GM12878 (cell line): ENCODE results near the gene RAPGEF1. TPM values are rescaled to one million over a fixed set of nuclear protein-coding genes. Genes with fewer than 3 reads are reported as not detected.
"Not testable (repeated sequence)": the region's sequence is repeated elsewhere in the genome, so short reads cannot be mapped to it uniquely, and the experiment has no call there.

Source experiments
- ATAC-seq: fragments of 200-7000 bp; cut with Tn5 transposase; 3 replicates; pipeline ENCODE4 v1.9.1; 2020; ENCODE audit warnings: mild to moderate bottlenecking, moderate library complexity
- BruUV-seq: library from RNA; stranded (reverse); fragments of 400-500 nt; replicated peaks from 2 replicates; lab custom pipeline; 2021; lab: Mats Ljungman, UMichigan
- CTCF ChIA-PET: fragments of 300-600 bp; sonication (Branson Sonifier 250); formaldehyde crosslinking; extraction: SDS; loops from one replicate; lab custom pipeline; 2021; ENCODE audit warnings: inconsistent platforms; lab: Yijun Ruan, JAX
- POLR2A ChIA-PET: fragments of 350-600 bp; formaldehyde crosslinking; extraction: SDS; loops from one replicate; lab custom pipeline; 2021; ENCODE audit warnings: inconsistent platforms; lab: Charles Lee
- RAD21 ChIA-PET: fragments of 300-600 bp; sonication (Branson Sonifier 250); formaldehyde crosslinking; loops from one replicate; lab custom pipeline; 2023; ENCODE audit warnings: antibody characterized with exemption; ENCODE audit not compliant: unreplicated experiment; lab: Charles Lee
- SMC1A ChIA-PET: fragments of 300-600 bp; sonication (Branson Sonifier 250); formaldehyde crosslinking; loops from one replicate; lab custom pipeline; 2023; ENCODE audit not compliant: unreplicated experiment, uncharacterized antibody; lab: Charles Lee
- DNase-seq: peaks from one replicate; pipeline ENCODE4 v3.0.0-alpha.2; 2011; ENCODE audit warnings: low read depth, low spot score
- FAIRE-seq: peaks from 3 replicates; lab custom pipeline; 2011; peaks lifted over from hg19 to GRCh38; lab: Jason Lieb, UNC
- H2AFZ ChIP-seq: 2 replicates; pipeline ENCODE4 v1.6.0; 2011; ENCODE audit warnings: low read depth, low read length, control low read depth; ENCODE audit not compliant: control insufficient read depth
- H3K27ac ChIP-seq: 2 replicates; pipeline ENCODE4 v1.5.1; 2011; ENCODE audit warnings: control low read depth; ENCODE audit not compliant: control insufficient read depth, insufficient read depth
- H3K27me3 ChIP-seq, 2 experiments: replicated peaks in 1 of 2; 2 replicates each; pipeline versions ENCODE4 v1.6.0 to v1.6.1; 2011; ENCODE audit warnings: low read length in 1 of 2; ENCODE audit not compliant: control insufficient read depth in 2 of 2, insufficient read depth in 2 of 2
- H3K36me3 ChIP-seq, 2 experiments: 2 replicates each; pipeline ENCODE4 v1.5.1; 2011; ENCODE audit warnings: low read length in 1 of 2; ENCODE audit not compliant: control insufficient read depth in 2 of 2, insufficient read depth in 2 of 2
- H3K4me1 ChIP-seq: 2 replicates; pipeline ENCODE4 v1.6.1; 2011; ENCODE audit warnings: mild to moderate bottlenecking, low read length, moderate library complexity, mixed read lengths; ENCODE audit not compliant: control insufficient read depth, insufficient read depth
- H3K4me2 ChIP-seq: 2 replicates; pipeline ENCODE4 v1.6.0; 2011; ENCODE audit warnings: control low read depth; ENCODE audit not compliant: control insufficient read depth, insufficient read depth
- H3K4me3 ChIP-seq: fragments of 200-600 bp; sonication (generic); 2 replicates; pipeline ENCODE4 v1.5.1; 2016
- H3K79me2 ChIP-seq: 2 replicates; pipeline ENCODE4 v1.6.0; 2011; ENCODE audit warnings: low read length; ENCODE audit not compliant: control insufficient read depth, insufficient read depth
- H3K9ac ChIP-seq: 2 replicates; pipeline ENCODE4 v1.8.0; 2011; ENCODE audit warnings: low read length, control low read depth, mixed read lengths; ENCODE audit not compliant: control insufficient read depth, insufficient read depth
- H3K9me3 ChIP-seq: replicated peaks from 3 replicates; pipeline ENCODE4 v1.5.1; 2011; ENCODE audit warnings: mild to moderate bottlenecking, low read length; ENCODE audit not compliant: control insufficient read depth, insufficient read depth
- H4K20me1 ChIP-seq: 2 replicates; pipeline ENCODE4 v1.6.0; 2011; ENCODE audit not compliant: control insufficient read depth, insufficient read depth
- BCL3 ChIP-seq: IDR thresholded peaks from 2 replicates; pipeline ENCODE4 v1.6.1; 2011; ENCODE audit warnings: borderline replicate concordance, low read depth, mild to moderate bottlenecking, moderate library complexity, low read length; ENCODE audit not compliant: insufficient read depth, poor library complexity, severe bottlenecking
- CHD1 ChIP-seq: IDR thresholded peaks from 2 replicates; pipeline ENCODE4 v1.6.1; 2012; ENCODE audit warnings: low read depth, low read length, improper control_type of control experiment
- ESRRA ChIP-seq: IDR thresholded peaks from 2 replicates; pipeline ENCODE4 v1.6.1; 2012; ENCODE audit warnings: mild to moderate bottlenecking, low read length, improper control_type of control experiment
- SREBF2 ChIP-seq: IDR thresholded peaks from 2 replicates; pipeline ENCODE4 v1.6.1; 2012; ENCODE audit warnings: mild to moderate bottlenecking, low read length
- WGBS: methylation state at CpG from one replicate; pipeline ENCODE4 v1.1.6; 2016; ENCODE audit warnings: low lambda C conversion rate; ENCODE audit not compliant: insufficient replicate concordance, insufficient coverage; ENCODE audit errors: missing lambda C conversion rate; 5-methylcytosine and 5-hydroxymethylcytosine counted together
- in situ Hi-C: fragments of 300-500 bp; cut with MboI; formaldehyde crosslinking; loops from 9 replicates; pipeline ENCODE4 v1.14.3; 2018; ENCODE audit warnings: mixed read lengths
- intact Hi-C: fragments of 100-400 bp; cut with micrococcal nuclease; formaldehyde crosslinking; loops from one replicate; pipeline ENCODE4 v1.14.2; 2022; ENCODE audit not compliant: unreplicated experiment
- polyA plus RNA-seq, 11 experiments: library from polyadenylated mRNA; depleted of rRNA in 4 of 11; unstranded in 6 of 11; stranded (reverse) in 5 of 11; fragments of >200 nt; fragmentation: Nextera tagmentation in 4 of 11; fragmentation: Illumina TruSeq in 1 of 11; extraction: Ambion mirVana in 4 of 11; extraction: Trizol in 1 of 11; gene quantifications; 1 replicate in 1 of 11; 2 replicates in 10 of 11; pipeline versions ENCODE4 v1.2.1 to v1.2.3, GENCODE V29; 2011 to 2016; ENCODE audit warnings: inconsistent platforms in 2 of 11, missing spikeins in 2 of 11, low read depth in 1 of 11
- total RNA-seq, 4 experiments: library from RNA; depleted of rRNA in 3 of 4; stranded (reverse); fragments of >200 nt in 3 of 4; fragmentation: Illumina TruSeq in 1 of 4; extraction: Trizol in 1 of 4; gene quantifications; 2 replicates each; pipeline versions ENCODE4 v1.2.1 to v1.2.3, GENCODE V29; 2013 to 2021

Gene RAPGEF1
- total and polyA plus RNA-seq, 10 of the 15 experiments (the other 5 are each of a cell fraction or from before 2014, with no cell fraction given) = 0.42 to 113 (median 45.9) TPM

GRCh38 chr9:131685753-131686706 is 53.8 kb downstream of the RAPGEF1 start (continued):
- no peak for TF ChIP-seq BCL3
- no peak for TF ChIP-seq SREBF2
- TF ChIP-seq CHD1 = no peak
- no peak for TF ChIP-seq ESRRA
- TF ChIP-seq, all 136 proteins: peak for 9

GRCh38 chr9:131683094-131683493 is 56.8 kb downstream of the RAPGEF1 start:
- intact Hi-C loops, H3K36me3 ChIP-seq, H3K27ac ChIP-seq, FAIRE-seq, H3K9me3 ChIP-seq, in situ Hi-C loops, DNase-seq, H4K20me1 ChIP-seq, BruUV-seq, CTCF ChIA-PET, H3K4me3 ChIP-seq, ATAC-seq, H3K9ac ChIP-seq, H2AFZ ChIP-seq, H3K4me2 ChIP-seq, H3K27me3 ChIP-seq: not testable (repeated sequence)
- 97% methylated on average over 4 of the region's 4 CpGs for WGBS
- ChIA-PET POLR2A (interaction anchor here (7.5 to 12.1 kb wide), 2 partner anchors 24 to 49 kb away, joined by 113 to 271 read pairs; partner anchors contain the start of gene RAPGEF1), RAD21 (interaction anchor here (1.1 kb wide), 1 partner anchor 54 kb away, joined by 3 read pairs; no protein-coding TSS in a partner anchor), SMC1A (interaction anchor here (9.3 to 10.5 kb wide), 2 partner anchors 17 to 21 kb away, joined by 109 to 128 read pairs; no protein-coding TSS in a partner anchor)
- H3K79me2 ChIP-seq = peaks cover 72% of the 10 kb centered on the region
- H3K4me1 ChIP-seq = peaks cover 24% of the 10 kb centered on the region
